Kidney epithelial cell (primary cell): ENCODE results near the gene POLD4. TPM values are rescaled to one million over a fixed set of nuclear protein-coding genes. Genes with fewer than 3 reads are reported as not detected.
"Not testable (repeated sequence)": the region's sequence is repeated elsewhere in the genome, so short reads cannot be mapped to it uniquely, and the experiment has no call there.

Source experiments
- DNase-seq: peaks from one replicate; pipeline ENCODE4 v3.0.0-alpha.2; 2010; ENCODE audit warnings: low read depth
- H3K27me3 ChIP-seq: 2 replicates; pipeline ENCODE4 v1.6.0; 2011; ENCODE audit warnings: low read length; ENCODE audit not compliant: control insufficient read depth, insufficient read depth
- H3K36me3 ChIP-seq: 2 replicates; pipeline ENCODE4 v1.5.1; 2011; ENCODE audit warnings: low read length; ENCODE audit not compliant: control insufficient read depth, insufficient read depth
- H3K4me3 ChIP-seq: 2 replicates; pipeline ENCODE4 v1.5.1; 2011; ENCODE audit warnings: low read depth, mild to moderate bottlenecking, control low read depth, low read length
- CTCF ChIP-seq: IDR thresholded peaks from 2 replicates; pipeline ENCODE4 v1.5.1; 2011; ENCODE audit warnings: mild to moderate bottlenecking, moderate library complexity, low read length, control low read depth, inconsistent platforms; ENCODE audit not compliant: insufficient read depth, poor library complexity, severe bottlenecking
- total RNA-seq: library from RNA; depleted of rRNA; stranded (reverse); fragments of >200 nt; gene quantifications from 2 replicates; pipeline ENCODE4 v1.2.3, GENCODE V29; 2015

The POLD4 gene
- total RNA-seq, 1 donor from 2014 or later: 70.7 TPM

- no peak for TF ChIP-seq CTCF
- no peaks in the 10 kb centered on the region for H3K36me3 ChIP-seq
- H3K27me3 ChIP-seq: no peaks in the 10 kb centered on the region
- no peak overlapping the region for H3K4me3 ChIP-seq
- DNase-seq: no peak
Measured at GRCh38 chr11:67323526-67323925, 29.8 kb downstream of the POLD4 start.

- Histone ChIP-seq H3K27me3 (no peaks in the 10 kb centered on the region), H3K36me3 (no peaks in the 10 kb centered on the region), H3K4me3 (no peak overlapping the region)
- no peak for DNase-seq
- no peak for TF ChIP-seq CTCF
Measured at GRCh38 chr11:67322049-67322448, 31.3 kb downstream of the POLD4 start.

- TF ChIP-seq CTCF: no peak
- Histone ChIP-seq H3K27me3 (no peaks in the 10 kb centered on the region), H3K4me3 (no peak overlapping the region), H3K36me3 (no peaks in the 10 kb centered on the region)
- no peak for DNase-seq
Measured at GRCh38 chr11:67321313-67321871, 32.0 kb downstream of the POLD4 start.

GRCh38 chr11:67320691-67321090 is 32.7 kb downstream of the POLD4 start:
- DNase-seq: no peak
- no peak overlapping the region for H3K4me3 ChIP-seq
- H3K36me3 ChIP-seq: no peaks in the 10 kb centered on the region
- no peaks in the 10 kb centered on the region for H3K27me3 ChIP-seq
- no peak for TF ChIP-seq CTCF

GRCh38 chr11:67320011-67320410 is 33.3 kb downstream of the POLD4 start:
- Histone ChIP-seq H3K27me3 (no peaks in the 10 kb centered on the region), H3K4me3 (no peak overlapping the region), H3K36me3 (no peaks in the 10 kb centered on the region)
- no peak for DNase-seq
- TF ChIP-seq CTCF: no peak

- DNase-seq, H3K27me3 ChIP-seq, H3K4me3 ChIP-seq, H3K36me3 ChIP-seq: not testable (repeated sequence)
Measured at GRCh38 chr11:67318876-67319275, 34.5 kb downstream of the POLD4 start.
